GM12878 (cell line): ENCODE results near the gene TIMM50.

Experiments used
- DPF2 ChIP-seq: fragments of 450-650 bp; IDR thresholded peaks from 2 replicates; pipeline ENCODE4 v1.6.1; 2017; ENCODE audit warnings: mild to moderate bottlenecking
- HDGF ChIP-seq: fragments of 450-650 bp; IDR thresholded peaks from 2 replicates; pipeline ENCODE4 v1.6.1; 2016; ENCODE audit warnings: antibody characterized with exemption
- POLR2A ChIP-seq: IDR thresholded peaks from 2 replicates; pipeline ENCODE4 v1.6.1; 2011; ENCODE audit warnings: low read depth, mild to moderate bottlenecking, low read length
- SIN3A ChIP-seq: IDR thresholded peaks from 2 replicates; pipeline ENCODE4 v1.6.1; 2012; ENCODE audit warnings: low read depth, low read length, improper control_type of control experiment
- SMAD1 ChIP-seq: fragments of 450-650 bp; IDR thresholded peaks from 2 replicates; pipeline ENCODE4 v1.6.1; 2018; ENCODE audit warnings: mild to moderate bottlenecking, low read depth; ENCODE audit not compliant: partially characterized antibody
- TCF12 ChIP-seq: IDR thresholded peaks from 2 replicates; pipeline ENCODE4 v1.6.1; 2011; ENCODE audit warnings: low read depth, mild to moderate bottlenecking, low read length
- TF ChIP-seq, protein P1 (sequence below), 3 experiments: IDR thresholded peaks in 2 of 3; conservative IDR thresholded peaks in 1 of 3; 2 replicates each; pipeline ENCODE4 v1.5.1; 2011; ENCODE audit warnings: low read depth in 3 of 3, low read length in 3 of 3, mild to moderate bottlenecking in 3 of 3, control low read depth in 2 of 3, moderate library complexity in 2 of 3, inconsistent platforms in 1 of 3, mixed read lengths in 1 of 3; ENCODE audit not compliant: control insufficient read depth in 2 of 3, insufficient read depth in 1 of 3; ENCODE audit errors: extremely low read depth in 1 of 3
- TF ChIP-seq, protein P2 (sequence below): IDR thresholded peaks from 2 replicates; pipeline ENCODE4 v1.6.1; 2011; ENCODE audit warnings: low read depth, mild to moderate bottlenecking, low read length, moderate library complexity, borderline replicate concordance; ENCODE audit errors: extremely low read depth

DNA sequence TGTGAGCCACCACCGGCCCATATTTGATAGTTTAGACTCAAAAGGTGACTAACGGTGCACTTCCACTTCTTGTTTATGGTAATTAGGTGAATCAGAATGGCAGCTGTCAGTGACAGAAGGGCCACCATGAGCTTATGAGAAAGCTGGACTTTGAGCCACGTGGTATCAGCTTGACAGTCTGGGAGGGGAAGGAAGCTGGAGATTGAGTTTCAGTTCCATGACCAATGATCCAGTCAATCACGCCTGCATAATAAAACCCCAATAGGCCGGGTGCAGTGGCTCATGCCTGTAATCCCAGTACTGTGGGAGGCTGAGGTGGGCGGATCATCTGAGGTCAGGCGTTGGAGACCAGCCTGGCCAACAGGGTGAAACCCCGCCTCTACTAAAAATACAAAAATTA, 43.9 kb downstream of the TIMM50 start:
- TF ChIP-seq HDGF (no peak), SIN3A (no peak), POLR2A (no peak), SMAD1 (no peak), TCF12 (no peak), DPF2 (no peak)
- TF ChIP-seq, protein P1, sequence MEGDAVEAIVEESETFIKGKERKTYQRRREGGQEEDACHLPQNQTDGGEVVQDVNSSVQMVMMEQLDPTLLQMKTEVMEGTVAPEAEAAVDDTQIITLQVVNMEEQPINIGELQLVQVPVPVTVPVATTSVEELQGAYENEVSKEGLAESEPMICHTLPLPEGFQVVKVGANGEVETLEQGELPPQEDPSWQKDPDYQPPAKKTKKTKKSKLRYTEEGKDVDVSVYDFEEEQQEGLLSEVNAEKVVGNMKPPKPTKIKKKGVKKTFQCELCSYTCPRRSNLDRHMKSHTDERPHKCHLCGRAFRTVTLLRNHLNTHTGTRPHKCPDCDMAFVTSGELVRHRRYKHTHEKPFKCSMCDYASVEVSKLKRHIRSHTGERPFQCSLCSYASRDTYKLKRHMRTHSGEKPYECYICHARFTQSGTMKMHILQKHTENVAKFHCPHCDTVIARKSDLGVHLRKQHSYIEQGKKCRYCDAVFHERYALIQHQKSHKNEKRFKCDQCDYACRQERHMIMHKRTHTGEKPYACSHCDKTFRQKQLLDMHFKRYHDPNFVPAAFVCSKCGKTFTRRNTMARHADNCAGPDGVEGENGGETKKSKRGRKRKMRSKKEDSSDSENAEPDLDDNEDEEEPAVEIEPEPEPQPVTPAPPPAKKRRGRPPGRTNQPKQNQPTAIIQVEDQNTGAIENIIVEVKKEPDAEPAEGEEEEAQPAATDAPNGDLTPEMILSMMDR (IDR thresholded peaks at IDR 0.05 in 2 of 3, conservative IDR thresholded peaks at IDR 0.05 in 1 of 3; ENCODE audit: control insufficient read depth in 2 of 3, extremely low read depth in 1 of 3, insufficient read depth in 1 of 3, low read depth in 3 of 3, low read length in 3 of 3) = no peak
- TF ChIP-seq, protein P2, sequence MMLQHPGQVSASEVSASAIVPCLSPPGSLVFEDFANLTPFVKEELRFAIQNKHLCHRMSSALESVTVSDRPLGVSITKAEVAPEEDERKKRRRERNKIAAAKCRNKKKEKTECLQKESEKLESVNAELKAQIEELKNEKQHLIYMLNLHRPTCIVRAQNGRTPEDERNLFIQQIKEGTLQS = no peak
